Measurements from ENCODE around the gene EPHB6. TPM values are rescaled to one million over a fixed set of nuclear protein-coding genes. Genes with fewer than 3 reads are reported as not detected.

EPHB6 gene
- total RNA-seq, 1 experiment from 2014 or later = 30.5 TPM

- ChIA-PET POLR2A (ENCODE audit: unreplicated experiment) (no interaction called here), CTCF (no interaction called here)
- Histone ChIP-seq H3F3A (ENCODE audit: low read length, unreplicated experiment) (no peaks in the 10 kb centered on the region), H3K4me1 (ENCODE audit: insufficient read depth, low read length) (peaks cover 4% of the 10 kb centered on the region; the same call in 1 of the 2 replicates), H3K4me2 (ENCODE audit: low read length) (no peak overlapping the region), H2AFZ (ENCODE audit: low read length) (no peak overlapping the region), H3K36me3 (ENCODE audit: low read depth, low read length) (no peaks in the 10 kb centered on the region), H3K9ac (ENCODE audit: low read length) (no peak overlapping the region), H3K9me2 (replicated peaks; ENCODE audit: low read length) (no peaks in the 10 kb centered on the region), H4K20me1 (ENCODE audit: low read length) (no peaks in the 10 kb centered on the region), H3K27me3 (ENCODE audit: low read length) (peaks cover 63% of the 10 kb centered on the region), H3K4me3 (ENCODE audit: low read length) (no peak overlapping the region), H3K9me3 (ENCODE audit: low read length) (no peaks in the 10 kb centered on the region), H3K27ac (ENCODE audit: low read length) (no peak overlapping the region), H3K79me2 (ENCODE audit: low read length) (no peaks in the 10 kb centered on the region)
- ATAC-seq (no peak), DNase-seq (no peak)
- no TSS peak for BruUV-seq (replicated peaks)
- intact Hi-C loops (cut with micrococcal nuclease) = no loop called here
- TF ChIP-seq EZH2phosphoT487 (IDR thresholded peaks at IDR 0.05; ENCODE audit: borderline replicate concordance, low read length) = no peak
- TF ChIP-seq EZH2 (IDR thresholded peaks at IDR 0.05; ENCODE audit: low read length, unreplicated experiment) = no peak
- no peak for TF ChIP-seq CTCF (conservative IDR thresholded peaks at IDR 0.05; ENCODE audit: low read depth, low read length)
Observed at GRCh38 chr7:142913566-142913965, 58.7 kb downstream of the EPHB6 start.

- Histone ChIP-seq H3K4me1 (ENCODE audit: insufficient read depth, low read length) (peaks cover 4% of the 10 kb centered on the region; the same call in 1 of the 2 replicates), H3K36me3 (ENCODE audit: low read depth, low read length) (no peaks in the 10 kb centered on the region), H3K9ac (ENCODE audit: low read length) (no peak overlapping the region), H3K27ac (ENCODE audit: low read length) (no peak overlapping the region), H3K9me2 (replicated peaks; ENCODE audit: low read length) (no peaks in the 10 kb centered on the region), H3K4me3 (ENCODE audit: low read length) (no peak overlapping the region), H2AFZ (ENCODE audit: low read length) (no peak overlapping the region), H3K27me3 (ENCODE audit: low read length) (peaks cover 69% of the 10 kb centered on the region), H3K4me2 (ENCODE audit: low read length) (no peak overlapping the region), H3K9me3 (ENCODE audit: low read length) (no peaks in the 10 kb centered on the region), H3K79me2 (ENCODE audit: low read length) (no peaks in the 10 kb centered on the region), H3F3A (ENCODE audit: low read length, unreplicated experiment) (no peaks in the 10 kb centered on the region), H4K20me1 (ENCODE audit: low read length) (no peaks in the 10 kb centered on the region)
- ChIA-PET CTCF (no interaction called here), POLR2A (ENCODE audit: unreplicated experiment) (no interaction called here)
- BruUV-seq (replicated peaks) = no TSS peak
- TF ChIP-seq EZH2 (IDR thresholded peaks at IDR 0.05; ENCODE audit: low read length, unreplicated experiment) = no peak
- no peak for TF ChIP-seq CTCF (conservative IDR thresholded peaks at IDR 0.05; ENCODE audit: low read depth, low read length)
- no peak for TF ChIP-seq EZH2phosphoT487 (IDR thresholded peaks at IDR 0.05; ENCODE audit: borderline replicate concordance, low read length)
- intact Hi-C loops (cut with micrococcal nuclease) = no loop called here
- no peak for DNase-seq
- no peak for ATAC-seq
Observed at GRCh38 chr7:142914121-142914520, 59.2 kb downstream of the EPHB6 start.

GRCh38 chr7:142915315-142915714 lies 60.4 kb downstream of the EPHB6 start:
- Histone ChIP-seq H3K27ac (ENCODE audit: low read length) (no peak overlapping the region), H4K20me1 (ENCODE audit: low read length) (no peaks in the 10 kb centered on the region), H2AFZ (ENCODE audit: low read length) (no peak overlapping the region), H3K9me3 (ENCODE audit: low read length) (no peaks in the 10 kb centered on the region), H3K4me2 (ENCODE audit: low read length) (no peak overlapping the region), H3K9ac (ENCODE audit: low read length) (no peak overlapping the region), H3K36me3 (ENCODE audit: low read depth, low read length) (no peaks in the 10 kb centered on the region), H3K27me3 (ENCODE audit: low read length) (peaks cover 73% of the 10 kb centered on the region), H3F3A (ENCODE audit: low read length, unreplicated experiment) (no peaks in the 10 kb centered on the region), H3K4me1 (ENCODE audit: insufficient read depth, low read length) (no peaks in the 10 kb centered on the region), H3K9me2 (replicated peaks; ENCODE audit: low read length) (no peaks in the 10 kb centered on the region), H3K79me2 (ENCODE audit: low read length) (no peaks in the 10 kb centered on the region), H3K4me3 (ENCODE audit: low read length) (no peak overlapping the region)
- no peak for DNase-seq
- ATAC-seq = no peak
- POLR2A ChIA-PET (ENCODE audit: unreplicated experiment) = no interaction called here
- TF ChIP-seq CTCF (conservative IDR thresholded peaks at IDR 0.05; ENCODE audit: low read depth, low read length) = no peak
- TF ChIP-seq EZH2 (IDR thresholded peaks at IDR 0.05; ENCODE audit: low read length, unreplicated experiment) = no peak
- TF ChIP-seq EZH2phosphoT487 (IDR thresholded peaks at IDR 0.05; ENCODE audit: borderline replicate concordance, low read length) = no peak
- CTCF ChIA-PET = no interaction called here
- BruUV-seq (replicated peaks) = no TSS peak
- intact Hi-C loops (cut with micrococcal nuclease) = no loop called here

Data from PC-3 (cell line).